NCI-H2227 treated with DMSO at 0.1 percent for 48 hours (cell line): ENCODE measurements around the gene GTF2F2.
"Not testable (repeated sequence)": the region's sequence is repeated elsewhere in the genome, so short reads cannot be mapped to it uniquely, and the experiment has no call there.

ENCODE experiments used
- DNase-seq: peaks from one replicate; lab custom pipeline; 2025; lab: John Stamatoyannopoulos, UW

Gene GTF2F2

DNA sequence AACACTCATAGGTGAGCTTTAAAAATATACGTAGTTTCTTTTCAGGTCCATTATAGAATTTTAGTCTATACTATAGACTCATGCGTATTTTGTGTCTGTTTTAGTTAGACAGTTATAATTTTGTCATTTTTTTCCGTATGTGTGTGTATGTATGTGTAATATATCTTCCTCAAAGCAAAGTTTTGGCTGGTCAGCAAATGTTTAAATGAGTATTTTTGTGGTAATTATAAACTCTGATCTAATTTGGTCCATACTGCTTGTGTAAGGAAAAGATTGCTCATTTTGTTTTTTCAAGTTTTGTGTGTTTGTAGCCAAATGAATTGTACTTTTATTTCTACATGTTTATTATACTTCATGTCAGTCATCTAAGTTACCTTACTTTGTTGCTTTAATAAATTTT lies 60.0 kb downstream of the GTF2F2 start:
- no peak for DNase-seq

DNA sequence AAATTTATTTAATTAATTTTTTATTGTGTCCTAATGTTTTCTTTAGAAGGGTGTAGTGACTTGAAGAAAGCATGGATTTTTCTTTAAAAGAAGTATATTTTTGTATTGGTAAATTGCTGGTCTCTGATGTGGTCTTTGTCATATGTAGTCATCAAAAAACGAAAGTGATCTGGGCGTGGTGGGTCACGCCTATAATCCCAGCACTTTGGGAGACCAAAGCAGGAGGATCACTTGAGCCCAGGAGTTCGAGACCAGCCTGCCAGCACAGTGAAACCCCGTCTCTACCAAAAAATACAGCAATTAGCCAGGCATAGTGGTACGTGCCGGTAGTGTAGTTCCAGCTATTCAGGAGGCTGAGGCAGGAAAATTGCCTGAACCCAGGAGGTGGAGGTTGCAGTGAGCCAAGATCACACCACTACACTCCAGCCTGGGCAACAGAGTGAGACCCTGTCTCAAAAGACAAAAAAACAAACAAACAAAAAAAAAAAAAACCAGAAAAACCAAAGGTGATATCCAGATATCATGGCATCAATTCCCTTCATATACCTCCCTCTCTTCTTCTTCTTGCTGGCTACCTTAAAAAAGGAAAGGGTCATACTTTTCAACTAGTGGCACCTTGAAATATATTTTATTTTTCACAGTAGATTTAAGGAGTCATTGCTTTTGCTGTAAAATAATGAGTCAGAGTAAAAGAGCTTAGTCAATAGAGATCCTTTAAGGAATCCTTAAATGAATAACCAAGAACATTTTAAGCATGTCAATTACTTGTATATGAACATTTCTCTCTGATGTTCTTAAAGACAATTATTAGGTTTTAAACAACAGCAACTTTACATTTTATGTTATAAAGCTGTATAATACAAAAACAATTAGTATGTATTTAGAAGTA lies 60.6 kb downstream of the GTF2F2 start:
- no peak for DNase-seq

DNA sequence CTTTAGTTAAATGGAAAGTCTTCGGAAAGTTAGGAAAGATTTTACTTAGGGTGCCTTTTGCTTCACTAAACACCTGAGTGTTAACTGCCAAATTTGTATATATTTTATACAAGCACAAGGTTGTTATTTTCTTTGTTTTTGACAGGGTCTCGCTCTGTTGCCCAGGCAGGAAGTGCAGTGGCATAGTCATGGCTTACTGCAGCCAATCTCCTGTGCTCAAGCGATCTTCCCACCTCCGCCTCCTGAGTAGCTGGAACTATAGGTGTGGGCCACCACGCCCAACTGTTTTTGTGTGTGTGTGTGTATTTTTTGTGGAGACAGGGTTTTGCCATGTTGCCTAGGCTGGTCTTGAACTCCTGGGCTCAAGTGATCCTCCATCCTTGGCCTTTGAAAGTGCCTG lies 64.4 kb downstream of the GTF2F2 start:
- DNase-seq: no peak

DNA sequence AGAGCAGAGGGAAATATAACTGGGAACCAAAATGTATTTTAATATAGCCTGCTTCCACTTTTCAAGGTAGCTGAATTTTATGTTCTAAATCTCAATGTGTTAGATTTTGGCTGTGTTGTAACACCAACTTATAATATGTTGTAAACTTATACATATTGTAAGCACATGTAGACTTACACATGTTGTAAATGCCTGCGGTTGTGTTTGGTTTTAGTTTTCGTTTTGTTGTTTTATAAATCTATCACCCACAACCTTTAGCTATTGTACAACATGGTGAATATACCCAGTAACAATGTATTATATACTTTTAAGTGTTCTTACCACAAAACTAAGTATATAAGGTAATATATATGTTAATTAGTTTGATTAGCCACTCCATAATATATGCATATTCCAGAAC lies 65.0 kb downstream of the GTF2F2 start:
- no peak for DNase-seq

DNA sequence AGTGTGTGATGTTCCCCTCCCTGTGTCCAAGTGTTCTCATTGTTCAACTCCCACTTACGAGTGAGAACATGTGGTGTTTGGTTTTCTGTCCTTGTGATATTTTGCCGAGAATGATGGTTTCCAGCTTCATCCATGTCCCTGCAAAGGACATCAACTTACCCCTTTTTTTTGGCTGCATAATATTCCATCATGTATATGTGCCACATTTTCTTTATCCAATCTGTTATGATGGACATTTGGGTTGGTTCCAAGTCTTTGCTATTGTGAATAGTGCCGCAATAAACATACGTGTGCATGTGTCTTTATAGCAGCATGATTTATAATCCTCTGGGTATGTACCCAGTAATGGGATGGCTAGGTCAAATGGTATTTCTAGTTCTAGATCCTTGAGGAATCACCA lies 68.8 kb downstream of the GTF2F2 start:
- not testable (repeated sequence) for DNase-seq

DNA sequence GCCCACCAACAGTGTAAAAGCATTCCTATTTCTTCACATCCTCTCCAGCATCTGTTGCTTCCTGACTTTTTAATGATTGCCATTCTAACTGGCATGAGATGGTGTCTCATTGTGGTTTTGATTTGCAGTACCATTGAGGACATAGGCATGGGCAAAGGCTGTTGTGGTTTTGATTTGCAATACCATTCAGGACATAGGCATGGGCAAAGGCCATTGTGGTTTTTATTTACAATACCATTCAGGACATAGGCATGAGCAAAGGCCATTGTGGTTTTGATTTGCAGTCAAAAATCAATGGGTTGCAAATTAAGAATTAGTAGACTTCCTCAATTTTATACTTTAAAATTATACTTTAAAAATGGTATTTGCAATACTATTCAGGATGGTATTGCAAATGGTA lies 69.2 kb downstream of the GTF2F2 start:
- not testable (repeated sequence) for DNase-seq

DNA sequence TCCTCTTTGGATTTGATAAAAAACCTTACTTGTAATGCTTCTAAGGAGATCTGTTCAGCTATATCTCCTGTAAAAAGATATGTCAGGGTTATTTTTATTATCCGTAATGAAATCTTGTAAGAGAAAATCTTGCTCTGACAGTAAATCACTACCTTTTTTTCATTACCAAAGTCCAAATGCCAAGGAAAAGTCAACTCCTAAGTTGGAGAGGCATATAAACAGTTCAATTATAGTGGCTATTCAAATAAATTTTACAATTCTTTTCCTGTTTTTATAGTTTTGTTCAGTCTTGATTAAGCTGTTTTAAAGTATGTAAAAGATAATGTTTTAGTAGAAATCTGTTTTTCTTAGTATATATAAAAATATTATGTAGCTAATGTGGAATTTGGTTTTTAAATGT lies 71.6 kb downstream of the GTF2F2 start:
- no peak for DNase-seq

DNA sequence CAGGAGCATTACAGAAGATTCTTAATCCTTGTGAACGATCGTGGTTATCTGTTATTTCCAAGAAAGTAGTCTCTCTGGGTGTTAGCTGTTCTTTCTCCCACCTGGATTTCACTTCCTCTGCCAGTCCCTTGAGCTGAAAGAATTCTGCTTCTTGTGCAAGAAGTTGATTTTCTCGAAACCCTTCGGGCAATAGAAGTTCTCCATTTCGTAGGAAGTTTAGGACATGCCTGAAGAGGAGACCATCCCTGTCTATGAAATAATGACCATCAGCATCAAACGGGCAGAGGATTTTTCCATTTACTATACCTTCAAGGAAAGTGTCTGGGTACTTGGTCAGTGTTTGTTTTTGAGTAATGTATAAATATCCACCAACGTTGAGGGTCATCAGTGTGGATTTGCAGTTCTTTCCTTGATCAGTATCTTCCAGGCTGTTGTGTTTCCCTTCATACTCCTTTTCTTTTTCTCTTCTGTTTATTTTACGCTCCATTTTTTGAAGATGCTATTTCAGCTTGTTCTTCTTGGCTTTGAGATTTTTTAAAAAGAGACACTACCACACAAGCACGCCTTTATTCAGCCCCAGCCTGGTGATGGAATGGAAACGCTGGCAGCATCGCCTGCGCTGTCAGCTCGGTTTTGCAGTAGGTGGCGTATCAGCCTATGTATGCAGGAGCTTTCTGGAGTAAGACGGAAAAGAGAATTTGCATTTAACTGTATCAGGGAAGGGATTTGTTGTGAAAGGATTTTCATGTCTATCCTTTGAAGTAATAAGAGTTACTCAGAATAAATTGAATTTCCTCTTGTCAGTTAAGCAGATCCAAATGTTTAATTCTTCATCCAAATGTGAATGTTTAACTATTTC lies 74.0 kb downstream of the GTF2F2 start:
- DNase-seq: peak; percentile 37

DNA sequence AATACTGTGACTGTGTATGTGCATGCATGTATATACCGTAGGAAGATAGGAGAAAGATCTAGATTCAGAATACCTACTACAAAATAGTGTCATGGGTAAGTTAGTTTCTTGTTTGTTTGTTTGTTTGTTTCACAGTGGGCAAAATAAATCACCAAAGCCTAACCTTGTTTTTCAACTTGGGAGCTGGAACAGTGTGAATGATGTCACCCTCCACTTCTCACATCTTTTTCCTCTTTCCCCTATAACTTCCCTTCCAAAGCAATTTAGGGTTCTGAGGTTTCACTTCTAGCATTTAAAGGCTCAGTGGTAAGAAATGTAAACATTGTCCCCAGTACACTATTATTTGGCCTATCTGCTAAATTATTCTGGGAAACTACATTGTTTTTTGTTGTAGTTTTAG lies 75.1 kb downstream of the GTF2F2 start:
- no peak for DNase-seq

DNA sequence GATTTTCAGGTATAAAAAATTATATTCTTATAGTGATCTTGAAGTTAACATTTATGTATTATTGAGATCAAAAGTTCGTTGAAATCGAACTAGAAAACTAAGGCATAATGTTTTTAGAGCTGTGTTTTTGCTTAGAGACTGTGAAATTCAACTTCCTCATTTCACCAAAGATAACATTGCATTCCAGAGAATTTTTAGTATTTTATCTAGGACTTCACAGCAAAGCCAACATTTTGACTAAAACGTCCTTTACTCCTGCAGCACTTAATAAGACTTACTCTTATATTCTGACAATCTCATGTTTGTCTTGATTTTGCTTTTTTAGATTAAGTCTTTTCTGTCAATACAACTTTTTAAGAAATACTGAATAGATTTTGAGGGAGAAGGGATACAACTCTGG lies 75.8 kb downstream of the GTF2F2 start:
- no peak for DNase-seq

DNA sequence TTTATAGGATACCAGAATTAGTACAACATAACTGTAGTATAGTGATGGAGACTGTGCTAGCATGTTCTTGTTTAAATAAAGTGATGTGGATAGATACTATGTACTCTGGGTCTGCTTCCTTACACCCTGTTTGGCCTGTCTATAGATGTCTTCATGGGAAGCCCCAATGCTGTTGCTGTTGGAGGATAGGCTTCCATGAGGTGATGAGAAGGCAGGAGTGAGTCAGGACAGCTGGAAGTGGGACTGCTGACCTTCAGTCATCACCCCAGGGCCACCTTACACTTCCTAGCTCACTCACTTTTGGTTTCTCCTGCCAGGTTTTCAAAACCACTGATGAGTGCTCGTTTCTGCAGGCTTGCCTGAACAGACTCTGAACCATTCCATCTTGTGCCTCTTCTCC lies 76.3 kb downstream of the GTF2F2 start:
- DNase-seq: no peak

DNA sequence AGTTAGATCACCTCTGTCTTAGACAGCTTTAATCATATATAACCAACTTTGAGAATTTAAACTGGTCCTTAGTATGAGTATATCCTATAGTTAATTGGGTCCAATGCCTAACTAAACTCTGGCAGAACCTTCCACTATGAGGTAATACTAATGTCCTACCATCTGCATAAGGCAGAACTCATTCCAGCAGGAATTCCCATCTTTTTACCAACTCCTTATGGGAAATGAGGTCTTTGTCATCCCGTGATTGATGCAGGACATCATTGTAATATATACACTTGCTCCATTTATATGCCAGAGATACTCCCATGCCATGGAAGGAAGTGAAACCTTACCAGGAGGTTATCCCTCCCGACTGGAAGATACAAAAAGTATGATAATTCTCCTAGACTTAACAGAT lies 77.7 kb downstream of the GTF2F2 start:
- no peak for DNase-seq

DNA sequence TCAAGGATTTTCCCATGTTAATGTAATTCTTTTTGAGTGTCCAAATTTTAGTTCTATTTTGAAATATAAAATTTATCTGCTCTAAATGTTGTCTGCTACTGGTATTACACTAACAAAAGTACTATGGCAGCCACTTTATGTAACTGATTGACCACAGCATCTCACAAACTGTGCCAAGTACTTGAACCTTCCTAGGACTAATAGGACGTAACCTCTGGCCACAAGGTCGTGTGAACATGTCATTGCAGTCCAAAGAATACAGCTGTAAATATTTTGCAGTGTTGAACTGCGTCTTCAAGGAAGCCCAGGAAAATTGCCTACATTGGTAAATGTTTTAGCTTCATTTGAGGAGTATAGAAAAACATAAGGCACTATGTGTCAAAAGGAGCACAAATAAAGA lies 78.6 kb downstream of the GTF2F2 start:
- no peak for DNase-seq

DNA sequence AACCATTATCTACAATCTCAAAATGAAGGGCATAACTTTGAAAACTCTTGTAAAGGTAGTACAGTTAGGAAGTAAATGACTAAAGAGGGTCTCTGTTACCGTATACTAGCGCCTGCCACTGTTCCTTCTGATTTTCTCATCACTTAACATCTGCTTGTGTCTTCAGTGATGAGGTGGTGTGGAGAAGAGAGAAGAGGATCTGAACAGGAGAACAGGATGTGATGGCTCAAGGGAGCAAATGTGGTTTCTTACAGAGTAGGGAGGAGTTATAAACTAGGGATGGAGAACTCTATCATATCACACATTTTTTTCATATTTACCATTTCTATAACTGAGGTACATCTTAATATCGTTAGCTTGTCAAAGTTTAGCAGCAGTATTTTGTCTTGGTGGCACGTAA lies 79.4 kb downstream of the GTF2F2 start:
- DNase-seq: no peak

DNA sequence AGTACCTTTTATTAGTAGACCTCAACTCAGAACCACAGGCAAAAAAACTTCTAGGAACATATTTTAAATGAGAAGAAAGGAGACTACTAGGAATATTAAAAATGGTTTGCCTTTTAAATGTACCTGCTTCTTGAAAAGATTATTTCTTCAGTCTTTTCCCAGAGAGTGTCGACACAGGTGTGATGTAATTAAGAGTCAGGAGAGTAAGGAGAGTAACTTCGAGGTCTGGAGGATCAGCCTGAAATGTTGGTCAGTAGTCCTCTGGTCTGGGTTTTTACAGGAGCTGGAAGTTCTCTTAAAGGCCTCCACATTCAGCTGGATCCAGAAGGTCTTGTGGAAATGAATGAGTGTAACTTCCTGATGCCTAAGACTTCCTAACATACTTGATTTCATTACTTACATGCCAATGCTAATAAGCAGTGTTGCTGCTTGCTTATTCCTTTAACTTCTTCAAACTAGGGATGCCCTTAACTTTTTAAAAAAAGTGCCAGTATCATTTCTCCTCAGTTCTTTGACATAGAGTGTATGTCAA lies 80.5 kb downstream of the GTF2F2 start, which contains the start of gene KCTD4:
Gene KCTD4, minus strand, starts transcription at position 345 of the 532 bp plus-strand sequence. CDS start 6,478 bp downstream, outside the sequence.
- DNase-seq: no peak

DNA sequence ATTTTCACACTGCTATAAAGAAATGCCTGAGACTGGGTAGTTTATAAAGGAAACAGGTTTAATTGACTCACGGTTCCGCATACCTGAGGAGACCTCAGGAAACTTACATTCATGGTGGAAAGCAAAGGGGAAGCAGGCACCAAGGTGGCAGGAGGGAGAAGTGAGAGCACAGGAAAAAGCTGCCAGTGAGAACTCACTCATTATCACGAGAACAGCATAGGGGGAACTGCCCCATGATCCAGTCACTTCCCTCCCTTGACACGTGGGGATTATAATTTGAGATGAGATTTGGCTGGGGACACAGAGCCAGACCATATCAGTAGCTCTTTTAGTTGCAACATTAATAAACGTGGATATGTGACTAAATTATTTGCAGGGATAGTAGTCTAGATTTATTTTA lies 84.8 kb downstream of the GTF2F2 start:
- DNase-seq: no peak

DNA sequence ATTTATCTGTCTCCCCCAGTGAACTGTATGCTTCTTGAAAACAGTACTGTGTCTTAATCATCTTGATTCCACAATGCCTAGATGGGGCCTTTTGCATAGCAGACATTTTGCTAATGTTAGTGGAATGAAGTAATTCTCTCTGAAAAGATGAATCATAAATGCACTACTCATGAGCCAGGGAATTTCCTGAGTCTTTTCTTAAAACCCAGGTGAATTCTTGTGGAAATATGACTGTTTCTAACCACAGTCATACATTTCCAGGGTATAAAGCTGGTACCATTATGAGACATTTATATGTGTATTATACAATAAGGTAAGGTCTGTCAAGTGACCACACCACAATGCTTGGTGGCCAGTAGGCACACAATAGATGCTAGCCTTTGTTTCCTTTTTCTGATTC lies 86.0 kb downstream of the GTF2F2 start:
- no peak for DNase-seq

DNA sequence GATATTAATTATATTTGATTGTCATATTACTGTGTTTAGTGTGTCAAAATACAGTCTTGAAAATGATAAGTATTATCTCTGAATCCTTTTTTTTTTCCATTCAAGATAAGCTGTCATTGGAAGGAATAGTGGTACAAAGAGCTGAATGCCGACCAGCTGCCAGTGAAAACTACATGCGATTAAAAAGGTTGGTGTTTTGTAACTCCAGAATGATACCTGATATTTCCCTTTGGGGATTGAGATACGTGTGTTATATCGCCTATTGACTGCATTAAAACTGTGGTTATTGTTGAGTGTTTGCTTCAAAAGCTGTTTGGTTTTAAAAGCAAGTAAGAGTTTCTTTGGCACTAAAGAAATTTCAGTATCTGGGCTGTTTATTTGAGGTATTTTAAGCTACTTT lies 87.0 kb downstream of the GTF2F2 start:
- no peak for DNase-seq

DNA sequence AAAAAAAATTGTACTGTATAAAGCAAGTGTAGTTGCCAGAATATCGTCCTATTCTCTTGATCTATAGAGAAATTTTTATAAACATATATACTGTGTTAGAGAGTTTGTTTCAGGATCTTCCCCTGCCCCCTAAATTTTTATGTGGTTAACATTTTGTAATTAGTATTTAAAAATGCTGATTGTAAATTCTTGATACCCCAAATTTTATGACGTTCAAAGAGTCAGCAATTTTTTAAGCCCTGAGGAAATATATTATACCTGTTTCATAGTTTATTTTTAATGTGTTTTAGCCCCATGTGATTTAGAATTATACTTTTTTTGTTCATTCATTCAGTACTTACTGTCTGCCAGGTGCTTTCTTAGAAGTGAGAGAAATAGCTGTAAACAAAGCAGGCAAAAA lies 87.8 kb downstream of the GTF2F2 start:
- no peak for DNase-seq

DNA sequence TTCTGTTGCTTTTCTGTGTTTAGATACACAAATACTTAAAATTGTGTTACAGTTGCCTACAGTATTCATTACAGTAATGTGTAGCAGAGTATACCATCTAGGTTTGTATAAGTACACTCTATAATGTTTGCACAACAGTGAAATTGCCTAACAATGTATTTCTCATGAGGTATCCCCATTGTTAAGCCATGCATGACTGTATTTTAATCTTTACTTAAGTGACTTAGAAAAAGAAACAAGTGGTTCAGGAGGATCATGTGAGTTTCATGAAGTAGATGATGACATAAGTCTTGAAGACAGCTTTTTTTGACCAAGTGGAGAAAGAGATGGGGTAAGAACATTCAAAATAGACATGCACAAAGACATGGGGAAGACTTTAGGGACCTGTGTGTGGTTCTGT lies 88.9 kb downstream of the GTF2F2 start:
- DNase-seq: no peak

DNA sequence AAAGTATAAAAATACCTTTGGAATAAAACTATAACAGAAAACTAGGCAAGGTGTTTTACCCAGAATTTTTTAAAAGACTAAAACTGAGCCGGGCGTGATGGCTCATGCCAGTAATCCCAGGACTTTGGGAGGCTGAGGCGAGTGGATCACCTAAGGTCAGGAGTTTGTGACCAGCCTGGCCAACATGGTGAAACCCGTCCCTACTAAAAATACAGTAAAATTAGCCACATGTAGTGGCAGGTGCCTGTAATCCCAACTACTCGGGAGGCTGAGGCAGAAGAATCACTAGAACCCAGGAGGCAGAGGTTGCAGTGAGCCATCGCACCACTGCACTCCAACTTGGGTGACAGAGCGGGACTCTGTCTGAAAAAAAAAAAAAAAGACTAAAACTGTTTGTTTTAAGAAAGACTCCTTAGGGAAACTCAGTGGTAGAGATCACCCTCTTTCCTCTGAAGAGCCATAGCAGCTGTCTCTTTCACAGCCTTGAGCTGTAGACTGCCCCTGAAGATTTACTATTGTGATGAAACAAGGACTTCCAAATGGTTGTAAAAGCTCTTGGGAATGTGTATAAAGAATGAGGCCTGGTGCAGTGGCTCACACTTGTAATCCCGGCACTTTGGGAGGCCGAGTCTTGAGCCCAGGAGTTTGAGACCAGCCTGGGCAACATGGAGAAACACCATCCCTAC lies 95.2 kb downstream of the GTF2F2 start:
- no peak for DNase-seq

DNA sequence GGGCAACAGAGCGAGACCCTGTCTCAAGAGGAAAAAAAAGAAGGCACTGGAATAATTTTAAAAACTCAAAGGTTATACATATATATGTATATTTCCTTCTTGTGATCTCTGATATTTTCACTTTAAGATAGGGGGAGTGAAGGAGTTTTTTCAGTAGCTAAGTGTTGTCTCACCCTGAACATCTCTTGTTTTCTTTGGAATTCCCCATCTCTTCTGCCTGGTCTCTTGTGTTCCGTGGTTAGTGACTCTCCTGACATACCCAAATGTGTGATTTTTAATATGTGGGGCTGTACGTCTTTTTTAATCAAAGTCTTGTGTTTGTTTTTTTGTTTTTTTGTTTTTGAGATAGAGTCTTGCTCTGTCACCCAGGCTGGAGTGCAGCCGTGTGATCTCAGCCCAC lies 95.9 kb downstream of the GTF2F2 start:
- no peak for DNase-seq
